ENCODE results near the gene EXO5. TPM values are rescaled to one million over a fixed set of nuclear protein-coding genes. Genes with fewer than 3 reads are reported as not detected.

Gene EXO5
- total and polyA plus RNA-seq, 2 of the 13 experiments (the other 11 are each of a cell fraction or from before 2014, with no cell fraction given) = 9.9 to 20.5 TPM

GRCh38 chr1:40476924-40477677 lies 31.5 kb upstream of the EXO5 start, which contains the start of gene ZFP69 (continued):
- TF ChIP-seq NFIC (IDR thresholded peaks at IDR 0.05; ENCODE audit: low read length) (no peak), ZNF597 (CRISPR knock-in tag; IDR thresholded peaks at IDR 0.05) (no peak), IKZF4 (CRISPR knock-in tag; IDR thresholded peaks at IDR 0.05; ENCODE audit: borderline replicate concordance, low read depth, not compliant biosample characterization) (peak; percentile 36), ARNT2 (CRISPR knock-in tag; IDR thresholded peaks at IDR 0.05; ENCODE audit: low read depth) (no peak), ZNF460 (CRISPR knock-in tag; IDR thresholded peaks at IDR 0.05; ENCODE audit: borderline replicate concordance) (no peak), RAD21 (CRISPR knock-in tag; IDR thresholded peaks at IDR 0.05) (no peak; the same call in none of the 2 replicates), GABPA (IDR thresholded peaks at IDR 0.05; ENCODE audit: low read depth, low read length) (no peak), GABPA (CRISPR knock-in tag; IDR thresholded peaks at IDR 0.05; ENCODE audit: low read depth) (peak; percentile 47; the same call in 1 of the 2 replicates), NFYC (CRISPR knock-in tag; IDR thresholded peaks at IDR 0.05) (no peak), ZSCAN9 (CRISPR knock-in tag; IDR thresholded peaks at IDR 0.05; ENCODE audit: borderline replicate concordance) (no peak), KIAA2018 (CRISPR knock-in tag; IDR thresholded peaks at IDR 0.05; ENCODE audit: borderline replicate concordance) (no peak), ZNF234 (CRISPR knock-in tag; conservative IDR thresholded peaks at IDR 0.05) (0 out of 2 replicates have a peak, but pooled peaks have one; percentile 67), USF2 (IDR thresholded peaks at IDR 0.05; ENCODE audit: low read depth, low read length) (no peak), USF2 (CRISPR knock-in tag; IDR thresholded peaks at IDR 0.05; ENCODE audit: borderline replicate concordance) (no peak), ZFP41 (CRISPR knock-in tag; IDR thresholded peaks at IDR 0.05; ENCODE audit: borderline replicate concordance) (no peak), ZBTB25 (CRISPR knock-in tag; IDR thresholded peaks at IDR 0.05) (no peak), PCBP1 (IDR thresholded peaks at IDR 0.05; ENCODE audit: borderline replicate concordance, low read depth, low read length) (no peak)
